ENCODE results near the gene TM9SF2. TPM values are rescaled to one million over a fixed set of nuclear protein-coding genes. Genes with fewer than 3 reads are reported as not detected.

TM9SF2 gene
- total and polyA plus RNA-seq, 9 of the 15 experiments (the other 6 are each of a cell fraction or from before 2014, with no cell fraction given), result 23.3 to 83.2 (median 55.1) TPM

GRCh38 chr13:99577934-99578917 lies 77.0 kb downstream of the TM9SF2 start (continued):
- TF ChIP-seq CBFB (CRISPR knock-in tag; IDR thresholded peaks at IDR 0.05) (no peak), RFX5 (IDR thresholded peaks at IDR 0.05; ENCODE audit: low read depth, low read length) (no peak), ATF4 (CRISPR knock-in tag; IDR thresholded peaks at IDR 0.05) (peak; percentile 47; the same call in 1 of the 2 replicates), CBX3 (IDR thresholded peaks at IDR 0.05; ENCODE audit: borderline replicate concordance in 1 of 2, low read length in 2 of 2) (no peak), PML (IDR thresholded peaks at IDR 0.05; ENCODE audit: low read length) (no peak), DPF2 (IDR thresholded peaks at IDR 0.05) (0 out of 2 replicates have a peak, but pooled peaks have one; percentile 20), AFF1 (IDR thresholded peaks at IDR 0.05; ENCODE audit: low read depth in 1 of 2, partially characterized antibody in 2 of 2) (no peak), EWSR1 (IDR thresholded peaks at IDR 0.05; ENCODE audit: borderline replicate concordance, low read depth, partially characterized antibody) (no peak)
